Retina (tissue), 1 donor: ENCODE data around the gene TPT1.
"Not testable (repeated sequence)": the region's sequence is repeated elsewhere in the genome, so short reads cannot be mapped to it uniquely, and the experiment has no call there.

Experiments used
- DNase-seq: peaks from one replicate; pipeline ENCODE4 v3.0.0-alpha.2; 2016

The TPT1 gene

GRCh38 chr13:45341034-45341798, at the start of gene TPT1:
TSS of gene TPT1 (minus strand) at chr13:45341183. CDS start at chr13:45341069, 114 bp downstream.
- DNase-seq = peak; percentile 96

- not testable (repeated sequence) for DNase-seq
Measured at GRCh38 chr13:45390348-45390747, 49.4 kb upstream of the TPT1 start.

- DNase-seq = no peak
Measured at GRCh38 chr13:45388664-45389063, 47.7 kb upstream of the TPT1 start.

GRCh38 chr13:45386892-45387575, 46.1 kb upstream of the TPT1 start:
- DNase-seq = not testable (repeated sequence)

GRCh38 chr13:45385907-45386553, 45.0 kb upstream of the TPT1 start:
- DNase-seq = no peak

- DNase-seq = no peak
Measured at GRCh38 chr13:45385320-45385719, 44.3 kb upstream of the TPT1 start.

- no peak for DNase-seq
Measured at GRCh38 chr13:45384474-45385174, 43.6 kb upstream of the TPT1 start.

- not testable (repeated sequence) for DNase-seq
Measured at GRCh38 chr13:45382739-45383138, 41.8 kb upstream of the TPT1 start.

GRCh38 chr13:45381196-45381595, 40.2 kb upstream of the TPT1 start:
- no peak for DNase-seq

- DNase-seq = not testable (repeated sequence)
Measured at GRCh38 chr13:45380708-45381107, 39.7 kb upstream of the TPT1 start.

- DNase-seq = not testable (repeated sequence)
Measured at GRCh38 chr13:45379516-45379915, 38.5 kb upstream of the TPT1 start.

- not testable (repeated sequence) for DNase-seq
Measured at GRCh38 chr13:45378786-45379185, 37.8 kb upstream of the TPT1 start.

- DNase-seq = not testable (repeated sequence)
Measured at GRCh38 chr13:45377314-45377713, 36.3 kb upstream of the TPT1 start.

- DNase-seq = not testable (repeated sequence)
Measured at GRCh38 chr13:45376651-45377050, 35.7 kb upstream of the TPT1 start.

GRCh38 chr13:45374917-45375316, 33.9 kb upstream of the TPT1 start:
- DNase-seq = no peak

GRCh38 chr13:45373162-45373547, 32.2 kb upstream of the TPT1 start:
- DNase-seq = no peak

GRCh38 chr13:45372189-45373161, 31.5 kb upstream of the TPT1 start:
- no peak for DNase-seq

GRCh38 chr13:45370922-45371406, 30.0 kb upstream of the TPT1 start:
- DNase-seq = peak; percentile 78

- no peak for DNase-seq
Measured at GRCh38 chr13:45369116-45369515, 28.1 kb upstream of the TPT1 start.

GRCh38 chr13:45368571-45368970, 27.6 kb upstream of the TPT1 start:
- no peak for DNase-seq

GRCh38 chr13:45368005-45368404, 27.0 kb upstream of the TPT1 start:
- no peak for DNase-seq

- DNase-seq = no peak
Measured at GRCh38 chr13:45367358-45367757, 26.4 kb upstream of the TPT1 start.
